C4-2B (cell line): ENCODE data around the gene GLUD2.
"Not testable (repeated sequence)": the region's sequence is repeated elsewhere in the genome, so short reads cannot be mapped to it uniquely, and the experiment has no call there.

Source experiments
- CTCF ChIP-seq: fragments of 450-650 bp; conservative IDR thresholded peaks from 2 replicates; pipeline ENCODE4 v1.5.1; 2017; ENCODE audit warnings: mild to moderate bottlenecking
- ZFX ChIP-seq: fragments of 450-650 bp; IDR thresholded peaks from 2 replicates; pipeline ENCODE4 v1.6.1; 2017

GRCh38 chrX:121047441-121048419, at the start of gene GLUD2:
- not testable (repeated sequence) for TF ChIP-seq CTCF, ZFX
